ENCODE results near the gene DDAH1. TPM values are rescaled to one million over a fixed set of nuclear protein-coding genes. Genes with fewer than 3 reads are reported as not detected.

Gene DDAH1
- total RNA-seq, 2 donors from 2014 or later, result 11.2 to 31.4 TPM

DNA sequence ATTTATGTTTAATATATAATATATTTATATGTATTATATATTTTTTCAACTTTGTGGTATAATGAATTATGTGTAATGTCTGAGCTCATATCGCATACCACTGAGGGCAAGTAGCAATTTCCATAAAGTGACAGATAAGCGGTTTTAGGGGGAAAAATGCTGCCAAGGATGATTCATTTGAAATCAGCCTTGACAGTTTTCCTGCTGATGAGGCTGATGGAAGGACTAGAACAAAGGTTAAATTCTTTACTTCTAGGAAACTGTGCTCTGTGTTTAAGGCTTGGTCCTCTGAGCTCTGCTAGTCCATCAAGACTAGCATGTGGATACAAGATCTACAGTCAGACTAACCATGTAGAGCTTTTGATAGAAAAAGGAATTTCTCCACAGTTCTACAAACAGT lies 19.3 kb upstream of the DDAH1 start:
- WGBS, 2 donors, result 93 to 96% methylated on average over 2 of the region's 2 CpGs
- H3K4me1 ChIP-seq, result no peaks in the 10 kb centered on the region
- no peak for ATAC-seq
- no peak overlapping the region for H3K4me3 ChIP-seq
- DNase-seq, result no peak
- no peak for TF ChIP-seq POLR2A (IDR thresholded peaks at IDR 0.05)
- TF ChIP-seq, protein P1, sequence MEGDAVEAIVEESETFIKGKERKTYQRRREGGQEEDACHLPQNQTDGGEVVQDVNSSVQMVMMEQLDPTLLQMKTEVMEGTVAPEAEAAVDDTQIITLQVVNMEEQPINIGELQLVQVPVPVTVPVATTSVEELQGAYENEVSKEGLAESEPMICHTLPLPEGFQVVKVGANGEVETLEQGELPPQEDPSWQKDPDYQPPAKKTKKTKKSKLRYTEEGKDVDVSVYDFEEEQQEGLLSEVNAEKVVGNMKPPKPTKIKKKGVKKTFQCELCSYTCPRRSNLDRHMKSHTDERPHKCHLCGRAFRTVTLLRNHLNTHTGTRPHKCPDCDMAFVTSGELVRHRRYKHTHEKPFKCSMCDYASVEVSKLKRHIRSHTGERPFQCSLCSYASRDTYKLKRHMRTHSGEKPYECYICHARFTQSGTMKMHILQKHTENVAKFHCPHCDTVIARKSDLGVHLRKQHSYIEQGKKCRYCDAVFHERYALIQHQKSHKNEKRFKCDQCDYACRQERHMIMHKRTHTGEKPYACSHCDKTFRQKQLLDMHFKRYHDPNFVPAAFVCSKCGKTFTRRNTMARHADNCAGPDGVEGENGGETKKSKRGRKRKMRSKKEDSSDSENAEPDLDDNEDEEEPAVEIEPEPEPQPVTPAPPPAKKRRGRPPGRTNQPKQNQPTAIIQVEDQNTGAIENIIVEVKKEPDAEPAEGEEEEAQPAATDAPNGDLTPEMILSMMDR (IDR thresholded peaks at IDR 0.05), result no peak
- intact Hi-C loops (cut with DNase I), result no loop called here
- H3K9me3 ChIP-seq, result no peaks in the 10 kb centered on the region
- H3K27me3 ChIP-seq, result no peaks in the 10 kb centered on the region
- H3K36me3 ChIP-seq (replicated peaks in 1 of 2; ENCODE audit: insufficient read depth in 1 of 2, low read depth in 2 of 2), result no peaks in the 10 kb centered on the region
- no peak overlapping the region for H3K27ac ChIP-seq

DNA sequence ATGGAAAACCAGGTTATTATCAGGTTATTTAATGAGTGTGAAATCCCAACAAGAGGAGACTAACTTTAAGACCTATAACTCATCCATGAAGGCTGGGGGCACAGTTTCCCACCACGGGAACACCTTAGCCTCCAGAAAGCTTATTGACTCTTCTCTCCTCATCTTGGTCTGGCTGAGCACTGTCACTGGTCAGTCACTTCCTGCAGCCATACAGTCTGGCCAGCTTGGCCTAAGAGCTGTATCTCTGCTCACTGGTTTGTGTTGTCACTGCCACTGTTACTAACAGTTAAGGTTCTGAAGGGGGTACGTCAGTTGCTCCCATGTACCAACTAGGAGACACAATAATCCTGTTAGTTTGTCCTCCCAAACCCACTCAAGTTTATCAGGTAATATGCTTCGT lies 16.7 kb upstream of the DDAH1 start:
- H3K4me3 ChIP-seq, result no peak overlapping the region
- H3K27ac ChIP-seq, result no peak overlapping the region
- intact Hi-C loops (cut with DNase I), result no loop called here
- H3K4me1 ChIP-seq, result no peaks in the 10 kb centered on the region
- ATAC-seq, result no peak
- no peaks in the 10 kb centered on the region for H3K9me3 ChIP-seq
- no peak for TF ChIP-seq POLR2A (IDR thresholded peaks at IDR 0.05)
- TF ChIP-seq, protein P1 (IDR thresholded peaks at IDR 0.05), result no peak
- DNase-seq, result no peak
- WGBS, 2 donors, result 81 to 88% methylated on average over 3 of the region's 3 CpGs
- H3K27me3 ChIP-seq, result no peaks in the 10 kb centered on the region
- H3K36me3 ChIP-seq (replicated peaks in 1 of 2; ENCODE audit: insufficient read depth in 1 of 2, low read depth in 2 of 2), result no peaks in the 10 kb centered on the region

DNA sequence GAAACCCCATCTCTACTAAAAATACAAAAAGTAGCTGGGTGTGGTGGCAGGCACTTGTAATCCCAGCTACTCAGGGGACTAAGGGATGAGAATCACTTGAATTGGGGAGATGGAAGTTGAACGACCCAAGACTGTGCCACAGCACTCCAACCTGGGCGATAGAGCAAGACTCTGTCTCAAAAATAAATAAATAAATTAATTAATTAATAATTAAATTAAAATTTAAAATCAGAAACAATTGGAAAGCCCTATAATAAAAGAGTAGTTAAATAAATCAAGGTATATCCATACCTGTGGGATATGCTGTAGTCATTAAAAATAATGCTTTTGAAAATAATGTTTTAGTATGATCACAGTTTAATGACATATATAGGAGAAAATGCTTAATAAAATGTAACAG lies 15.6 kb upstream of the DDAH1 start:
- H3K9me3 ChIP-seq, result no peaks in the 10 kb centered on the region
- no peaks in the 10 kb centered on the region for H3K36me3 ChIP-seq (replicated peaks in 1 of 2; ENCODE audit: insufficient read depth in 1 of 2, low read depth in 2 of 2)
- no peaks in the 10 kb centered on the region for H3K27me3 ChIP-seq
- WGBS, 2 donors, result 88 to 89% methylated on average over 2 of the region's 2 CpGs
- DNase-seq (no peak), ATAC-seq (no peak)
- intact Hi-C loops (cut with DNase I), result no loop called here
- no peaks in the 10 kb centered on the region for H3K4me1 ChIP-seq
- H3K27ac ChIP-seq, result no peak overlapping the region
- H3K4me3 ChIP-seq, result no peak overlapping the region
- no peak for TF ChIP-seq POLR2A (IDR thresholded peaks at IDR 0.05)
- TF ChIP-seq, protein P1 (IDR thresholded peaks at IDR 0.05), result no peak

DNA sequence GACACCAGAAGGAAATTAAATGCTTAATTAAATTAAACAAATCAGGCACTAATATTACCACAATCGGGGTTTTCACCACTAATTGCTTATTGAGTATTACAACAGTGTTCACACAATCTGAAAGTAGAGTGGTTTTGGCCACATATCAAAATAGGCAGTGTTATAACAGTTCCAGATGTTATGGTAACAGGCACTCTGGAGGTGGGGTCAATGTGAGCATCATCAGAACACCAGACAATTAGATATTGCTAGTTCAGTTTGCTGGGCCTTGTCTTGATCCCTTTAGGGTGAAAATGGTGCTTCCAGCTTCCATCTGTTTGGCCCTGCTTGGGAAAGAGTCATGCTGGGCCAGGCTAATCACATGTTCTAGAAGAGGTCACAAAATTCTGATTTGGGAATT lies 14.5 kb upstream of the DDAH1 start:
- intact Hi-C loops (cut with DNase I), result no loop called here
- H3K4me3 ChIP-seq, result no peak overlapping the region
- 60 to 80% methylated on average over 1 of the region's 1 CpG for WGBS, 2 donors
- H3K27ac ChIP-seq, result no peak overlapping the region
- no peak for TF ChIP-seq POLR2A (IDR thresholded peaks at IDR 0.05)
- TF ChIP-seq, protein P1 (IDR thresholded peaks at IDR 0.05), result no peak
- ATAC-seq, result no peak
- no peaks in the 10 kb centered on the region for H3K27me3 ChIP-seq
- H3K4me1 ChIP-seq, result no peaks in the 10 kb centered on the region
- no peaks in the 10 kb centered on the region for H3K36me3 ChIP-seq (replicated peaks in 1 of 2; ENCODE audit: insufficient read depth in 1 of 2, low read depth in 2 of 2)
- H3K9me3 ChIP-seq, result no peaks in the 10 kb centered on the region
- no peak for DNase-seq

DNA sequence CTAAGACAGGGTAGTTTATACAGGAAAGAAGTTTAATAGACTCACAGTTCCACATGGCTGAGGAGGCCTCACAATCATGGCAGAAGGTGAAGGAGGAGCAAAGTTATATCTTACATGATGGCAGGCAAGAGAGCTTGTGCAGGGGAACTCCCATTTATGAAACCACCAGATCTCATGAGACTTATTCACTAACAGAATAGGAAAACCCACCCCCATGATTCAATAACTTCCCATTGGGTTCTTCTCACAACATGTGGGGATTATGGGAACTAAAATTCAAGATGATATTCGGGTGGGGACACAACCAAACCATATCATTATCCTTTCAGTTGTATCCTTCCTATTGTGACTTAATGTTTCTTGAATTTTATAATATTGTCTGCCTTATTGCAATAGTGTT lies 13.4 kb upstream of the DDAH1 start:
- TF ChIP-seq, protein P1 (IDR thresholded peaks at IDR 0.05), result no peak
- TF ChIP-seq POLR2A (IDR thresholded peaks at IDR 0.05), result no peak
- ATAC-seq, result no peak
- H3K4me3 ChIP-seq, result no peak overlapping the region
- no peak overlapping the region for H3K27ac ChIP-seq
- no peak for DNase-seq
- H3K27me3 ChIP-seq, result no peaks in the 10 kb centered on the region
- H3K4me1 ChIP-seq, result no peaks in the 10 kb centered on the region
- WGBS, 2 donors, result 70 to 74% methylated on average over 1 of the region's 1 CpG
- intact Hi-C loops (cut with DNase I), result no loop called here
- H3K36me3 ChIP-seq (replicated peaks in 1 of 2; ENCODE audit: insufficient read depth in 1 of 2, low read depth in 2 of 2), result no peaks in the 10 kb centered on the region
- no peaks in the 10 kb centered on the region for H3K9me3 ChIP-seq

Measured in body of pancreas (tissue), 4 donors.